ENCODE data around the gene ENTREP3. TPM values are rescaled to one million over a fixed set of nuclear protein-coding genes. Genes with fewer than 3 reads are reported as not detected.

ENTREP3 gene
- total and polyA plus RNA-seq, 2 donors (not counting 3 experiments of a cell fraction or from before 2014, with no cell fraction given), result 27.4 to 62.7 TPM

DNA sequence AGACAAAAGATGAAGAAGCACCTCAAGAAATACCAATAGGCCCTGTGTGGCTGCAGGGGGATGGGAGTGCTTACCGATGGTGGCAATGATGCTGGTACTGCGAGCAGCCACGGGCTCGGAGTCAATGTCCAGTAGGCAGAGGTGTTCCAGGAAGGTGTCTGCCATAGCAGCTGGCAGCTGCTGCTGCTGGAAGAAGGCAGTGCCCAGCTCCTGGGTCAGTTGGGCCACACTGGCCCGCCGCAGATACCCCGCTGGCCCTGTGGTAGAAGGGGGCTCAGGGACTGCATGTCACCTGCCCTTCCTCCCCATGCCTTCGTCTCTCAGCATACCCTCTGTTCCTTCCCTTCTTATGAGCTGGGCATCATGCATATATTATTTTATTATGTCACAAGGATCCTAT lies 44.7 kb upstream of the ENTREP3 start:
- POLR2A ChIA-PET, result no interaction called here

More for the DNA sequence above, 44.7 kb upstream of the ENTREP3 start:
- Histone ChIP-seq H2AFZ (ENCODE audit: low read depth, low read length) (no peak overlapping the region), H4K20me1 (replicated peaks; ENCODE audit: control insufficient read depth, extremely low read depth, insufficient read depth, low read length) (no peaks in the 10 kb centered on the region), H3K9me1 (replicated peaks; ENCODE audit: control insufficient read depth, extremely low read depth, insufficient read depth, low read length) (no peaks in the 10 kb centered on the region), H3K9ac (replicated peaks; ENCODE audit: extremely low read depth, insufficient read depth, low read length) (no peak overlapping the region), H3K4me1 (ENCODE audit: control insufficient read depth, extremely low read depth, insufficient read depth, low read length) (no peaks in the 10 kb centered on the region), H3K4me2 (ENCODE audit: insufficient read depth, low read length) (no peak overlapping the region), H3K36me3 (ENCODE audit: control insufficient read depth in 2 of 2, extremely low read depth in 1 of 2, insufficient read depth in 2 of 2, low read length in 2 of 2) (no peaks in the 10 kb centered on the region), H3K4me3 (replicated peaks in 1 of 3; ENCODE audit: insufficient read depth in 1 of 3, low read depth in 1 of 3, low read length in 3 of 3) (no peak overlapping the region), H3K9me3 (replicated peaks; ENCODE audit: control insufficient read depth, insufficient read depth, low read length) (no peaks in the 10 kb centered on the region), H3K79me2 (ENCODE audit: control insufficient read depth, insufficient read depth, low read length) (no peaks in the 10 kb centered on the region), H3K27me3 (ENCODE audit: control insufficient read depth in 2 of 2, insufficient read depth in 2 of 2, low read length in 2 of 2) (peaks cover 18 to 19% of the 10 kb centered on the region in 2 experiments), H3K27ac (ENCODE audit: insufficient read depth, low read depth, low read length) (no peak overlapping the region)
- no TSS peak for BruUV-seq (replicated peaks)
- dilution Hi-C loops (cut with MboI; ENCODE audit: extremely low pct_ligation_motif_present, low sequenced_read_pairs) (no loop called here), intact Hi-C loops (cut with micrococcal nuclease) (no loop called here)
- CTCF ChIA-PET, result interaction anchor here (1.3 to 1.6 kb wide), 2 partner anchors 21 to 23 kb away, joined by 3 to 5 read pairs; no protein-coding TSS in a partner anchor
- FAIRE-seq, result no peak
- DNase-seq (ENCODE audit: low read depth, low spot score), result no peak
- TF ChIP-seq MYC (IDR thresholded peaks at IDR 0.05; ENCODE audit: low read depth, low read length), result no peak
- TF ChIP-seq FOS (IDR thresholded peaks at IDR 0.05; ENCODE audit: borderline replicate concordance, insufficient read depth, low read length), result no peak
- no peak for TF ChIP-seq EZH2 (IDR thresholded peaks at IDR 0.05; ENCODE audit: borderline replicate concordance, low read depth, low read length, severe bottlenecking)
- no peak for TF ChIP-seq POLR2A (IDR thresholded peaks at IDR 0.05; ENCODE audit: low read depth, low read length)
- TF ChIP-seq JUN (IDR thresholded peaks at IDR 0.05; ENCODE audit: borderline replicate concordance, insufficient read depth, insufficient read length, low read depth), result no peak
- no peak for TF ChIP-seq POLR2AphosphoS5 (IDR thresholded peaks at IDR 0.05; ENCODE audit: insufficient read depth, low read depth, low read length)
- TF ChIP-seq, protein P1, sequence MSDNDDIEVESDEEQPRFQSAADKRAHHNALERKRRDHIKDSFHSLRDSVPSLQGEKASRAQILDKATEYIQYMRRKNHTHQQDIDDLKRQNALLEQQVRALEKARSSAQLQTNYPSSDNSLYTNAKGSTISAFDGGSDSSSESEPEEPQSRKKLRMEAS (IDR thresholded peaks at IDR 0.05; ENCODE audit: insufficient read depth, insufficient read length), result no peak
- TF ChIP-seq CTCF (IDR thresholded peaks at IDR 0.05; ENCODE audit: extremely low read depth in 1 of 2, insufficient read depth in 1 of 2, low read depth in 1 of 2, low read length in 2 of 2), result no peak
- TF ChIP-seq GATA2 (IDR thresholded peaks at IDR 0.05; ENCODE audit: insufficient read depth, insufficient read length, low read depth, low read length), result no peak

Data from endothelial cell of umbilical vein (primary cell).